ENCODE measurements around the gene IPO9. TPM values are rescaled to one million over a fixed set of nuclear protein-coding genes. Genes with fewer than 3 reads are reported as not detected.

The IPO9 gene
- total and polyA plus RNA-seq, 2 of the 4 experiments (the other 2 are of a cell fraction): 14.0 to 23.4 TPM

GRCh38 chr1:201779351-201779880 lies 49.5 kb upstream of the IPO9 start:
- Histone ChIP-seq H3K4me3 (ENCODE audit: insufficient read depth, low read depth, low read length) (no peak overlapping the region), H3K9ac (ENCODE audit: low read depth, low read length) (no peak overlapping the region), H4K20me1 (ENCODE audit: insufficient read depth, low read length) (peaks cover 17% of the 10 kb centered on the region; the same call in 1 of the 2 replicates), H3K9me1 (ENCODE audit: insufficient read depth, low read length) (peaks cover 11% of the 10 kb centered on the region), H3K18ac (ENCODE audit: low read depth, low read length) (no peak overlapping the region), H2AK5ac (ENCODE audit: low read depth, low read length) (no peak overlapping the region), H3K23ac (ENCODE audit: low read depth, low read length) (no peak overlapping the region), H2BK120ac (ENCODE audit: low read depth, low read length) (no peak overlapping the region), H3K27ac (ENCODE audit: insufficient read depth, low read length) (no peak overlapping the region), H4K91ac (ENCODE audit: insufficient read depth, low read depth, low read length) (no peak overlapping the region), H3K4me2 (ENCODE audit: low read depth, low read length) (no peak overlapping the region), H3K36me3 (ENCODE audit: control insufficient read depth, insufficient read depth, low read length) (peaks cover 30% of the 10 kb centered on the region), H4K8ac (ENCODE audit: low read depth in 2 of 2, low read length in 2 of 2) (no peak overlapping the region), H3K79me1 (ENCODE audit: low read depth in 1 of 2, low read length in 2 of 2) (peaks cover 28 to 72% of the 10 kb centered on the region in 2 experiments), H2AFZ (replicated peaks; ENCODE audit: low read length, poor library complexity) (no peak overlapping the region), H3K9me3 (ENCODE audit: control insufficient read depth, insufficient read depth, low read length) (no peaks in the 10 kb centered on the region), H4K5ac (ENCODE audit: low read depth, low read length) (no peak overlapping the region), H3K56ac (ENCODE audit: extremely low read depth, insufficient read depth, low read length) (no peak overlapping the region), H3K4ac (ENCODE audit: low read depth, low read length) (no peak overlapping the region), H2BK15ac (ENCODE audit: low read depth, low read length) (no peak overlapping the region), H3K4me1 (ENCODE audit: control insufficient read depth, insufficient read depth, low read length) (peaks cover 15% of the 10 kb centered on the region), H2BK20ac (ENCODE audit: low read depth, low read length) (no peak overlapping the region), H3K27me3 (ENCODE audit: control insufficient read depth, insufficient read depth, low read length) (no peaks in the 10 kb centered on the region), H2BK5ac (ENCODE audit: low read depth, low read length, poor library complexity, severe bottlenecking) (no peak overlapping the region), H3K14ac (replicated peaks; ENCODE audit: low read depth, low read length) (no peak overlapping the region), H2AK9ac (replicated peaks; ENCODE audit: low read depth, low read length, poor library complexity) (no peak overlapping the region)
- POLR2A ChIA-PET (ENCODE audit: unreplicated experiment): no interaction called here
- BruUV-seq (replicated peaks): no TSS peak
- dilution Hi-C loops (cut with HindIII; ENCODE audit: low sequenced_read_pairs, unreplicated experiment) (no loop called here), intact Hi-C loops (cut with micrococcal nuclease) (no loop called here), in situ Hi-C loops (cut with MboI; ENCODE audit: low sequenced_read_pairs) (no loop called here)
- CTCF ChIA-PET: no interaction called here
- TF ChIP-seq POLR2A (IDR thresholded peaks at IDR 0.05; ENCODE audit: low read depth, low read length) (no peak), ELK1 (IDR thresholded peaks at IDR 0.05; ENCODE audit: borderline replicate concordance, low read depth, low read length) (no peak), MAFK (IDR thresholded peaks at IDR 0.05; ENCODE audit: low read depth, low read length) (no peak), SMC3 (IDR thresholded peaks at IDR 0.05; ENCODE audit: low read depth, low read length) (no peak), MAZ (IDR thresholded peaks at IDR 0.05; ENCODE audit: borderline replicate concordance, low read depth, low read length) (no peak), FOS (IDR thresholded peaks at IDR 0.05; ENCODE audit: low read depth, low read length) (no peak), RCOR1 (IDR thresholded peaks at IDR 0.05; ENCODE audit: insufficient replicate concordance, low read length) (no peak)
- DNase-seq (no peak), ATAC-seq (ENCODE audit: low read depth) (no peak)
- no CpG with 5 or more reads among the region's 6 CpGs for WGBS, 2 experiments (ENCODE audit: extremely low coverage in 2 of 2, insufficient read length in 1 of 2)
